Measurements from ENCODE around the gene MAN1A1.

MAN1A1 gene

DNA sequence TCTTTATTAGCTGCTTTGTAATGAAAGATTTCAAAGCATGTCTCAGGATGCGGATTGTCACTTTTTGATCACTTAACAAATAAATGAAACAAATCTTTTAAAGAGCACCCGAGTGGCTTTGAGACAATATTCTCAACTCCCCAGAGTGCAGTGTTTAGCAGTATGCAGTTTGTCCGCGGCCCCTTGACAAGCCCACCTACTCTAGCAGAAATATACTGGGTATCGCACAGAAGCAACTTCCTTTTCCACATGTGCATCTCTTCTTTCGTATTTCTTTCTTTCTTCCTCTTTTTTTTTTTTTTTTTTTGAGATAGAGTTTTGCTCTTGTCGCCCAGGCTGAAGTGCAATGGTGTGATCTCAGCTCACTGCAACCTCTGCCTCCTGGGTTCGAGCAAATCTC lies 186.6 kb downstream of the MAN1A1 start:
- Histone ChIP-seq H3F3A (ENCODE audit: control insufficient read depth, insufficient read depth) (no peaks in the 10 kb centered on the region), H3K4me2 (ENCODE audit: low read length) (no peak overlapping the region), H3K9me2 (replicated peaks; ENCODE audit: control insufficient read depth, low read length) (no peaks in the 10 kb centered on the region), H3K9me3 (ENCODE audit: control insufficient read depth, insufficient read depth, low read length) (no peaks in the 10 kb centered on the region), H3K79me2 (ENCODE audit: control insufficient read depth, low read length) (no peaks in the 10 kb centered on the region), H3K4me1 (ENCODE audit: control insufficient read depth, low read length) (no peaks in the 10 kb centered on the region), H4K20me1 (ENCODE audit: control insufficient read depth, insufficient read depth, low read depth, low read length) (no peaks in the 10 kb centered on the region), H3K27ac (ENCODE audit: low read depth, low read length) (no peak overlapping the region), H3K27me3 (ENCODE audit: control insufficient read depth, low read length) (no peaks in the 10 kb centered on the region), H3K36me3 (ENCODE audit: control insufficient read depth, low read length) (no peaks in the 10 kb centered on the region), H3K4me3 (ENCODE audit: low read length) (no peak overlapping the region)
- TF ChIP-seq, protein P1, sequence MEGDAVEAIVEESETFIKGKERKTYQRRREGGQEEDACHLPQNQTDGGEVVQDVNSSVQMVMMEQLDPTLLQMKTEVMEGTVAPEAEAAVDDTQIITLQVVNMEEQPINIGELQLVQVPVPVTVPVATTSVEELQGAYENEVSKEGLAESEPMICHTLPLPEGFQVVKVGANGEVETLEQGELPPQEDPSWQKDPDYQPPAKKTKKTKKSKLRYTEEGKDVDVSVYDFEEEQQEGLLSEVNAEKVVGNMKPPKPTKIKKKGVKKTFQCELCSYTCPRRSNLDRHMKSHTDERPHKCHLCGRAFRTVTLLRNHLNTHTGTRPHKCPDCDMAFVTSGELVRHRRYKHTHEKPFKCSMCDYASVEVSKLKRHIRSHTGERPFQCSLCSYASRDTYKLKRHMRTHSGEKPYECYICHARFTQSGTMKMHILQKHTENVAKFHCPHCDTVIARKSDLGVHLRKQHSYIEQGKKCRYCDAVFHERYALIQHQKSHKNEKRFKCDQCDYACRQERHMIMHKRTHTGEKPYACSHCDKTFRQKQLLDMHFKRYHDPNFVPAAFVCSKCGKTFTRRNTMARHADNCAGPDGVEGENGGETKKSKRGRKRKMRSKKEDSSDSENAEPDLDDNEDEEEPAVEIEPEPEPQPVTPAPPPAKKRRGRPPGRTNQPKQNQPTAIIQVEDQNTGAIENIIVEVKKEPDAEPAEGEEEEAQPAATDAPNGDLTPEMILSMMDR (IDR thresholded peaks at IDR 0.05; ENCODE audit: low read depth, low read length, poor library complexity, severe bottlenecking) = no peak
- TF ChIP-seq EZH2phosphoT487 (IDR thresholded peaks at IDR 0.05; ENCODE audit: borderline replicate concordance, low read length) = no peak

DNA sequence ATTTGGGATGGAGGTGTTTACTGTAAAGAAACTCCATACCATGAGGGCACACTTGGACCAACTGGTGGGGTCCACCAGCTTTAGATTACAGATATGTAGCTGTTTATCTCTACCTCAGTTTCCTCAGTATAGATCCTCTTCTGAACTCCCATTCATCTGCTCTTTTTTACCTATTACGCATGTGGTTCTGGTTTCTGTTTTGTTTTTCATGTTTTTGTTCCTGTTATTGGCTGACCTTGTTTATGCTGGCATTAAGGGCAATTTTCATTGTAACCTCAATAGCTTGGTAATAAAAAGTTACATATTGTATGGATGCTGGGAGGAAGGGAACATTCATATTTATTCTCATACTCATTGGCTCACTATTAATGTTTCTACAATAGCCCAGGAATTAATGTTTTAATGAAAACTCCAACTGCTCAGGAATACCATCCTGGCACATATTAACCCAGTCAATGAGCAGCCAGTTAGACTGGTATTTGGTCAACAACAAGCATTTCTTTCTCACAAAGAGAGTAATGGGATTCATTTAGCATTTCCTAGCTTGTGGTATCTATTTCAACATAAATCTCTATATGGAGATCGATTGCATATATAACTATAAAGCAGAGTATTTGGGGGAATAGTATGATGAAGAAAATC lies 187.3 kb downstream of the MAN1A1 start:
- no peak overlapping the region for H3K4me2 ChIP-seq (ENCODE audit: low read length)
- H4K20me1 ChIP-seq (ENCODE audit: control insufficient read depth, insufficient read depth, low read depth, low read length) = no peaks in the 10 kb centered on the region
- H3K4me1 ChIP-seq (ENCODE audit: control insufficient read depth, low read length) = no peaks in the 10 kb centered on the region
- H3K79me2 ChIP-seq (ENCODE audit: control insufficient read depth, low read length) = no peaks in the 10 kb centered on the region
- H3K9me3 ChIP-seq (ENCODE audit: control insufficient read depth, insufficient read depth, low read length) = no peaks in the 10 kb centered on the region
- no peaks in the 10 kb centered on the region for H3K27me3 ChIP-seq (ENCODE audit: control insufficient read depth, low read length)
- no peak overlapping the region for H3K27ac ChIP-seq (ENCODE audit: low read depth, low read length)
- H3K9me2 ChIP-seq (replicated peaks; ENCODE audit: control insufficient read depth, low read length) = no peaks in the 10 kb centered on the region
- no peaks in the 10 kb centered on the region for H3K36me3 ChIP-seq (ENCODE audit: control insufficient read depth, low read length)
- H3K4me3 ChIP-seq (ENCODE audit: low read length) = no peak overlapping the region
- TF ChIP-seq EZH2phosphoT487 (IDR thresholded peaks at IDR 0.05; ENCODE audit: borderline replicate concordance, low read length) = no peak
- TF ChIP-seq, protein P1 (IDR thresholded peaks at IDR 0.05; ENCODE audit: low read depth, low read length, poor library complexity, severe bottlenecking) = no peak
- H3F3A ChIP-seq (ENCODE audit: control insufficient read depth, insufficient read depth) = no peaks in the 10 kb centered on the region

DNA sequence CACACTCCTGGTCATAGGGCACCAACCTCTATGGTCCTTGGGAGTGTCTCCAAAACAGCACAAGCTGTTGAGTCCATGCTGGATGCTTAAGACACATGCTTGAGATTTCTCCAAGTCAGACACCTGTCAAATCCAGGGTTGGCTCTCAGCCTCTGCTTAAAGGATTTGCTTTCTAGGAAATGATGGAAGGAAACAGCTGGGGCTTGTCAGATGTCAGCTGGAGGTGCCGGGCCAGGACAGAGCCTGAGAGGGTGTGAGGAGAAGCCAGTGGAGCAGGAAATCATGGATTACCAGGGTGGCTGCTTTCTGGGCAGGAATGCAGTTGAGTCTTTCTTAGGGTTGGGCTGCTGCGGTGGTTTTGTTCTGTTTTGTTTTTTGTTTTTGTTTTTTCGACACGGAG lies 188.1 kb downstream of the MAN1A1 start:
- Histone ChIP-seq H3K79me2 (ENCODE audit: control insufficient read depth, low read length) (no peaks in the 10 kb centered on the region), H4K20me1 (ENCODE audit: control insufficient read depth, insufficient read depth, low read depth, low read length) (no peaks in the 10 kb centered on the region), H3K4me3 (ENCODE audit: low read length) (no peak overlapping the region), H3K27ac (ENCODE audit: low read depth, low read length) (no peak overlapping the region), H3K9me2 (replicated peaks; ENCODE audit: control insufficient read depth, low read length) (no peaks in the 10 kb centered on the region), H3K9me3 (ENCODE audit: control insufficient read depth, insufficient read depth, low read length) (no peaks in the 10 kb centered on the region), H3K36me3 (ENCODE audit: control insufficient read depth, low read length) (no peaks in the 10 kb centered on the region), H3F3A (ENCODE audit: control insufficient read depth, insufficient read depth) (no peaks in the 10 kb centered on the region), H3K4me1 (ENCODE audit: control insufficient read depth, low read length) (no peaks in the 10 kb centered on the region), H3K4me2 (ENCODE audit: low read length) (no peak overlapping the region), H3K27me3 (ENCODE audit: control insufficient read depth, low read length) (no peaks in the 10 kb centered on the region)
- TF ChIP-seq, protein P1 (IDR thresholded peaks at IDR 0.05; ENCODE audit: low read depth, low read length, poor library complexity, severe bottlenecking) = no peak
- no peak for TF ChIP-seq EZH2phosphoT487 (IDR thresholded peaks at IDR 0.05; ENCODE audit: borderline replicate concordance, low read length)
